HL-60 (cell line): ENCODE results near the gene CEP135.

Source experiments
- DNase-seq, 2 experiments: peaks; one replicate each; pipeline ENCODE4 v3.0.0-alpha.2; 2010 to 2020; ENCODE audit warnings: low read depth in 1 of 2, low spot score in 1 of 2
- H3K27ac ChIP-seq: fragments of 250-450 bp; sonication (Bioruptor Pico); replicated peaks from 2 replicates; pipeline ENCODE4 v1.5.1; 2020; ENCODE audit warnings: mild to moderate bottlenecking, moderate library complexity
- H3K27me3 ChIP-seq: fragments of 250-450 bp; sonication (Bioruptor Pico); 2 replicates; pipeline ENCODE4 v1.5.1; 2021; ENCODE audit warnings: mild to moderate bottlenecking, moderate library complexity; ENCODE audit not compliant: insufficient read depth, poor library complexity, severe bottlenecking
- H3K4me3 ChIP-seq: replicated peaks from 2 replicates; pipeline ENCODE4 v1.5.1; 2011; ENCODE audit warnings: mild to moderate bottlenecking, control low read depth, low read length; ENCODE audit not compliant: insufficient read depth
- CTCF ChIP-seq: IDR thresholded peaks from one replicate; pipeline ENCODE4 v1.5.1; 2011; ENCODE audit warnings: low read length, control low read depth, inconsistent platforms; ENCODE audit not compliant: insufficient read depth
- GABPA ChIP-seq: IDR thresholded peaks from 2 replicates; pipeline ENCODE4 v1.6.1; 2012; ENCODE audit warnings: low read depth
- POLR2AphosphoS5 ChIP-seq: IDR thresholded peaks from 2 replicates; pipeline ENCODE4 v1.6.1; 2012; ENCODE audit warnings: low read depth
- REST ChIP-seq: IDR thresholded peaks from 2 replicates; pipeline ENCODE4 v1.6.1; 2012; ENCODE audit warnings: low read depth; ENCODE audit not compliant: insufficient replicate concordance
- SPI1 ChIP-seq: IDR thresholded peaks from 2 replicates; pipeline ENCODE4 v1.6.1; 2012; ENCODE audit warnings: low read depth, mild to moderate bottlenecking, borderline replicate concordance

CEP135 gene

GRCh38 chr4:56052966-56053365 is 104.2 kb downstream of the CEP135 start:
- Histone ChIP-seq H3K27ac (no peak overlapping the region), H3K4me3 (no peak overlapping the region), H3K27me3 (peaks cover 8% of the 10 kb centered on the region)
- TF ChIP-seq CTCF (no peak), REST (no peak), SPI1 (no peak), GABPA (no peak), POLR2AphosphoS5 (no peak)
- no peak for DNase-seq

GRCh38 chr4:56055027-56055977 is 106.6 kb downstream of the CEP135 start:
- H3K4me3 ChIP-seq = no peak overlapping the region
- no peak for TF ChIP-seq REST
- TF ChIP-seq POLR2AphosphoS5 = no peak
- DNase-seq = no peak
- peaks cover 6% of the 10 kb centered on the region for H3K27me3 ChIP-seq
- H3K27ac ChIP-seq = no peak overlapping the region

- H3K27me3 ChIP-seq = no peaks in the 10 kb centered on the region
- no peak for TF ChIP-seq CTCF
- TF ChIP-seq GABPA = no peak
- TF ChIP-seq POLR2AphosphoS5 = no peak
- no peak for TF ChIP-seq SPI1
- TF ChIP-seq REST = no peak
- no peak overlapping the region for H3K4me3 ChIP-seq
- H3K27ac ChIP-seq = no peak overlapping the region
- DNase-seq = no peak
These were observed 107.2 kb downstream of the CEP135 start for GRCh38 chr4:56055991-56056390.
